HUES64 (cell line): ENCODE results near the gene TSHR.

Source experiments
- H3K27ac ChIP-seq: 2 replicates; pipeline ENCODE4 v1.7.0; 2013; ENCODE audit warnings: low read depth, low read length, inconsistent platforms
- H3K27me3 ChIP-seq: 2 replicates; pipeline ENCODE4 v1.6.1; 2013; ENCODE audit warnings: mild to moderate bottlenecking, low read length; ENCODE audit not compliant: insufficient read depth
- H3K36me3 ChIP-seq: 2 replicates; pipeline ENCODE4 v1.6.1; 2013; ENCODE audit warnings: mild to moderate bottlenecking, low read length; ENCODE audit not compliant: insufficient read depth
- H3K4me1 ChIP-seq: 2 replicates; pipeline ENCODE4 v1.6.1; 2013; ENCODE audit warnings: mild to moderate bottlenecking, low read length, moderate library complexity; ENCODE audit not compliant: insufficient read depth
- H3K4me3 ChIP-seq: 2 replicates; pipeline ENCODE4 v1.5.1; 2013; ENCODE audit warnings: mild to moderate bottlenecking, low read length, moderate library complexity
- H3K9ac ChIP-seq: 2 replicates; pipeline ENCODE4 v1.6.1; 2013; ENCODE audit warnings: mild to moderate bottlenecking, low read depth, low read length
- H3K9me3 ChIP-seq: 2 replicates; pipeline ENCODE4 v1.6.1; 2013; ENCODE audit warnings: low read depth, low read length; ENCODE audit not compliant: insufficient read depth
- WGBS: fragments of 150-250, 120-280 bp; methylation state at CpG from one replicate; pipeline ENCODE4 v1.1.7; 2013; ENCODE audit warnings: missing lambda C conversion rate; 5-methylcytosine and 5-hydroxymethylcytosine counted together

The TSHR gene

DNA sequence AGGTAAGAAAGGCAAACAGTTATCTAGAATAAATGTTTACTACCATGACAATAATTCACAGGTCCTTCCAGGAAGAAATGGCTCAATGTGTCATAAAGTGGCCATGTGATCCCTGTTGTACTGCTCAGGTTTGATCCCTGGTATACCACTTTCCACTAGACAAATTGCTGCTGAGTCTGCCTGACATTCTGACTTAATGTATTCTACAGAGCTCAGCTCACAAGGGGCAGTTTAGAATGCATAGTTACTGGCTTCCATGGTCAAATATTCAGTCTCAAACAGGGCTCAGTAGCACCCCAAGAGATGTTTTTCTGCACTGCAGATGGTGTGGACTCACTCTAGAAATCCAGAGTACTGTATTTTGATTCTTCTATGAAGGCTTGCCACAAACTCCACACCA lies 21.8 kb downstream of the TSHR start:
- Histone ChIP-seq H3K9ac (no peak overlapping the region), H3K9me3 (no peaks in the 10 kb centered on the region), H3K36me3 (no peaks in the 10 kb centered on the region), H3K27ac (no peak overlapping the region), H3K4me3 (no peak overlapping the region), H3K27me3 (no peaks in the 10 kb centered on the region), H3K4me1 (no peaks in the 10 kb centered on the region)

- Histone ChIP-seq H3K4me1 (no peaks in the 10 kb centered on the region), H3K9ac (no peak overlapping the region), H3K9me3 (no peaks in the 10 kb centered on the region), H3K4me3 (no peak overlapping the region), H3K36me3 (no peaks in the 10 kb centered on the region), H3K27me3 (no peaks in the 10 kb centered on the region), H3K27ac (no peak overlapping the region)
- WGBS = 94% methylated on average over 2 of the region's 2 CpGs
These were observed 23.0 kb downstream of the TSHR start for GRCh38 chr14:80978403-80978802.

DNA sequence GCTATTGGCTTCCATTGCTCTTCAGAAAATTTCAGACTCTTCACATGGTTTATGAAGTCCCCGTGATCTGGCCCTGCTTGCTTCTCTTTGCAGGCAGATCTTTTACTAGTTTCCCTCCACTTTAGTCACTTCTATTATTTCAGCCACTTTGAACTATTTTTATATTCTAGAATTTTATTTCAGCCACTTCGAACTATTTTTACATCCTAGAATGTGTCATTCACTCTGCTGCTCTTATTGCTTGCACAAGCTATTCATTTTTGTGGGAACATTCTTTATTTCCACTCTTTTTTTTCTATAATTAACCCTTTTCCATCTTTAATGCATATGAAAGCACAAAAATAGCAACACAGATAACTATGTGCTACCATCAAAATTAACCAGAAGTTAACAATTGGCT lies 24.5 kb downstream of the TSHR start:
- Histone ChIP-seq H3K36me3 (no peaks in the 10 kb centered on the region), H3K9me3 (no peaks in the 10 kb centered on the region), H3K27ac (no peak overlapping the region), H3K9ac (no peak overlapping the region), H3K4me1 (no peaks in the 10 kb centered on the region), H3K27me3 (no peaks in the 10 kb centered on the region), H3K4me3 (no peak overlapping the region)
- 90% methylated on average over 2 of the region's 2 CpGs for WGBS

DNA sequence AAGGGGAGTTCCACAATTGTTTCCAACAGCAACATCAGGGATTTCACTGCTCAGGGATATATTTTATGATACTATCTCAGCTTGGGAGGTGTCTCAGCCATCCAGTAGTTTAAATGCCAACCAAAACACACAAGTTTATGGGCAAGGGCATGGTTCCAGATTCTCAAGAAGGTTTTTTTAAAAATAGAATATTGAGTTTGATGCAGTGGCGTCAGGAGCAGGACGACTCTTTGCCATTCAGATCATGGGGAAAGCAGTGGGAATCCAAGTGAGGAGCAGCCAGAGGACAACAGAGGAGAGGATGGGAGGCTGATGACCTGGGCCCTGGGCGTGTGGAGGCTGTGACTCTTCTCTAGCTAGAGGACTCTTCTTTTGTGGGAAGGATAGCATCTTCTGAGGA lies 25.7 kb downstream of the TSHR start:
- 86% methylated on average over 3 of the region's 3 CpGs for WGBS
- H3K9ac ChIP-seq = no peak overlapping the region
- H3K36me3 ChIP-seq = no peaks in the 10 kb centered on the region

GRCh38 chr14:80981673-80982072 lies 26.3 kb downstream of the TSHR start:
- H3K4me3 ChIP-seq = no peak overlapping the region
- no peaks in the 10 kb centered on the region for H3K36me3 ChIP-seq
- no peak overlapping the region for H3K9ac ChIP-seq
- H3K4me1 ChIP-seq = no peaks in the 10 kb centered on the region
- 94% methylated on average over 7 of the region's 7 CpGs for WGBS
- H3K27me3 ChIP-seq = no peaks in the 10 kb centered on the region
- no peaks in the 10 kb centered on the region for H3K9me3 ChIP-seq
- no peak overlapping the region for H3K27ac ChIP-seq

More for the DNA sequence above, 25.7 kb downstream of the TSHR start:
- Histone ChIP-seq H3K9me3 (no peaks in the 10 kb centered on the region), H3K27ac (no peak overlapping the region), H3K4me1 (no peaks in the 10 kb centered on the region), H3K4me3 (no peak overlapping the region), H3K27me3 (no peaks in the 10 kb centered on the region)

GRCh38 chr14:80982711-80983110 lies 27.3 kb downstream of the TSHR start:
- Histone ChIP-seq H3K36me3 (no peaks in the 10 kb centered on the region), H3K4me3 (no peak overlapping the region), H3K9me3 (no peaks in the 10 kb centered on the region), H3K27me3 (no peaks in the 10 kb centered on the region), H3K9ac (no peak overlapping the region), H3K4me1 (no peaks in the 10 kb centered on the region), H3K27ac (no peak overlapping the region)
- WGBS = 94% methylated on average over 1 of the region's 2 CpGs

DNA sequence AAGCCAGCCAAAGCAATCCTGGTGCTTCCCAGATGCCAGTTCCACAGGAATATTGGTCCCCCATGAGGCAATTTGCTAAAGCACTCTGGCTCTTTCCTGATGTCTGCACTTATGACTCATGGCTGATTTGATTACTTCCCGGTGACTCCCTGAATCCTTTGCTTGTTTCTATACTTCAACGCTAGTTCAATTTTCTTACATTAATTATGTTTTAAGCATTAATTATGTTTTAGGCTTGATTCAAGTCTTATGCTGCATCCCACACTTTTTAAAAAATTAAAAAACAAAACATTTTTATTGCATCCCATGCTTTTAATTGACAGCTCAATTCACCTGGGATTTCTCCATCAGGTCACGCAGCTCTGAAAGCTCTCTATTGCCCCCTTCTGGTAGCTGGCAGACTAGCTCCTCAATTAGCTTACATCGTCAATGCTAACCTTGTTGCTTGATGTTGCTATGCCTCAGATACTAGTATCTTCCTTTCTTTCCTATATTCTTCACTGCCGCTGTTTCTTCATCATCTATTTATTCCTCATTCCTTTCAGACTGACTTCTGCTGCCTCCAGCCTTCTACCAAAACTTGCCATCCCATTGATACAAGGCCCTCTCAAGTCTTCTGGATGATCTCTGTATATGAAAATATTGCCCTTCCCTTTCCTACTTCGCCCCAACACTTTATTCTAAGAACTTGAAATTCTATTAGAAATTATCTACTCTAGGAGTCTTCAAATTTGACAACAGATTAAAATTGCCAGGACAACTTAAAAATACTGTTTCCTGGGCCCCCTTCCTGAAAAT lies 32.0 kb downstream of the TSHR start:
- Histone ChIP-seq H3K9me3 (no peaks in the 10 kb centered on the region), H3K4me1 (no peaks in the 10 kb centered on the region), H3K4me3 (no peak overlapping the region), H3K27me3 (no peaks in the 10 kb centered on the region), H3K27ac (no peak overlapping the region), H3K9ac (no peak overlapping the region), H3K36me3 (no peaks in the 10 kb centered on the region)
- 36% methylated on average over 6 of the region's 6 CpGs for WGBS

DNA sequence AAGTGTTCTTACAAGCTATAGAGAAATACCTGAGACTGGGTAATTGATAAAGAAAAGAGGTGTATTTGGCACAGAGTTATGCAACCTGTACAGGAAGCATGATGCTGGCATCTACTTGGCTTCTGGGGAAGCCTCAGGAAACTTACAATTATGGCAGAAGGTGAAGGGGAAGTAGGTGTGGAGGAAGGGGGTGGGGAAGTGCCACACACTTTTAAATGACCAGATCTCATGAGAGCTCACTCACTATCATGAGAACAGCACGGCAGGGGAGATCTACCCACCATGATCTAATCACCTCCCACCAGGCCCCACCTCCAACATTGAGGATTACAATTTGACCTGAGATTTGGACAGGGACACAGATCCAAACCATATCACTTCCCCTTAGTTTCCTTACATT lies 32.8 kb downstream of the TSHR start:
- Histone ChIP-seq H3K9me3 (no peaks in the 10 kb centered on the region), H3K27me3 (no peaks in the 10 kb centered on the region), H3K4me3 (no peak overlapping the region), H3K4me1 (no peaks in the 10 kb centered on the region), H3K27ac (no peak overlapping the region), H3K9ac (no peak overlapping the region), H3K36me3 (no peaks in the 10 kb centered on the region)
- 80% methylated on average over 1 of the region's 1 CpG for WGBS

GRCh38 chr14:80988735-80989429 lies 33.5 kb downstream of the TSHR start:
- no peak overlapping the region for H3K9ac ChIP-seq
- H3K27me3 ChIP-seq = no peaks in the 10 kb centered on the region
- no peaks in the 10 kb centered on the region for H3K4me1 ChIP-seq
- WGBS = 82% methylated on average over 5 of the region's 6 CpGs
- H3K27ac ChIP-seq = no peak overlapping the region
- H3K9me3 ChIP-seq = no peaks in the 10 kb centered on the region
- no peak overlapping the region for H3K4me3 ChIP-seq
- no peaks in the 10 kb centered on the region for H3K36me3 ChIP-seq

DNA sequence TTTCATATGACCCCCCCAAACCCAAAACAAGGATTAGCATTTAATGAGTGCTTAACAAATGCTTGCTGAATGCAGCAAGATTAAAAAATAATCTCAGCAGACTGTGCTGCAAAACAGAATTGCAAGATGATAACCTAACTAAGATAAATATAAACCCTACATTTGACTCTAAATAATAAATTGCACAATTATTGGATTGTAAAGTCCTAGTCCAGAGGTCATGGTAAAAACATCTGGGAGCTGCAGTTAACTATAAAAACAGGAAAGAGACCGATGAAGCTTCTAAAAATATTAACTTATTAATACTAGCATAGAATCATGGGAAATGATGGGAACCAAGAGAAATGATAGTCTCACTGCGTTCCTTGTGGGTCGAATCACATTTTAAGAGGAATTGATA lies 37.2 kb downstream of the TSHR start:
- H3K4me1 ChIP-seq = no peaks in the 10 kb centered on the region
- H3K9ac ChIP-seq = no peak overlapping the region
- no peaks in the 10 kb centered on the region for H3K27me3 ChIP-seq
- no peaks in the 10 kb centered on the region for H3K9me3 ChIP-seq
- H3K27ac ChIP-seq = no peak overlapping the region
- no peak overlapping the region for H3K4me3 ChIP-seq
- WGBS = 100% methylated on average over 2 of the region's 3 CpGs
- H3K36me3 ChIP-seq = no peaks in the 10 kb centered on the region

- no peaks in the 10 kb centered on the region for H3K27me3 ChIP-seq
- no peaks in the 10 kb centered on the region for H3K9me3 ChIP-seq
- 81% methylated on average over 9 of the region's 13 CpGs for WGBS
- no peaks in the 10 kb centered on the region for H3K36me3 ChIP-seq
- no peak overlapping the region for H3K9ac ChIP-seq
- no peak overlapping the region for H3K27ac ChIP-seq
- no peaks in the 10 kb centered on the region for H3K4me1 ChIP-seq
- no peak overlapping the region for H3K4me3 ChIP-seq
These were observed 40.9 kb downstream of the TSHR start for GRCh38 chr14:80996049-80996901.
